ENCODE measurements around the gene RNF31.
A peak's percentile ranks its signal among the peaks of the same experiment; 100 is the strongest.

RNF31 gene

DNA sequence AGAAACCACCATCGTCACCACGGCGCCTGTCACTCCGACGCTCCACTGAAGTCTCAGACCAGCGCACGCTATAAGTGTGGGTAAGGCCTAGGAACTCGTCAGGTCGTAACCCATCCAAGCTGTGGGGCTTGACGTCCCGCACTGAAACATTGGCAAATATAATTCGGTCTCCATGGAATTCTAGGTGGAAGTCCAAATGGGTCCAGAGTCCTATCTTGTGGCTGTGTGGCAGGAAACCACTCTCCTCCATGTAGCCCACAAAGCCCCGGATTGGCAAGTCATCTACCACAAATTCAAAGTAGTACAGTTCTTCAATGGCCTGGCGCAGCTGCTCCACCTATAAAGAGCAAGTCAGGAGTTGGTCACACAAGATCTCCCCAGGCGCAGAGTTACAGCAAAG is 45.6 kb downstream of the RNF31 start:
- TF ChIP-seq CTCF (IDR thresholded peaks at IDR 0.05; ENCODE audit: borderline replicate concordance, control extremely low read depth, extremely low read depth, insufficient read depth, missing control alignments) = no peak
- in situ Hi-C loops (cut with MboI; ENCODE audit: low sequenced_read_pairs, unreplicated experiment) = no loop called here
- no peak for DNase-seq (ENCODE audit: low spot score)

GRCh38 chr14:24194186-24194872 is 47.0 kb downstream of the RNF31 start:
- in situ Hi-C loops (cut with MboI; ENCODE audit: low sequenced_read_pairs, unreplicated experiment) = no loop called here
- no peak for DNase-seq (ENCODE audit: low spot score)
- TF ChIP-seq CTCF (IDR thresholded peaks at IDR 0.05; ENCODE audit: borderline replicate concordance, control extremely low read depth, extremely low read depth, insufficient read depth, missing control alignments) = no peak

DNA sequence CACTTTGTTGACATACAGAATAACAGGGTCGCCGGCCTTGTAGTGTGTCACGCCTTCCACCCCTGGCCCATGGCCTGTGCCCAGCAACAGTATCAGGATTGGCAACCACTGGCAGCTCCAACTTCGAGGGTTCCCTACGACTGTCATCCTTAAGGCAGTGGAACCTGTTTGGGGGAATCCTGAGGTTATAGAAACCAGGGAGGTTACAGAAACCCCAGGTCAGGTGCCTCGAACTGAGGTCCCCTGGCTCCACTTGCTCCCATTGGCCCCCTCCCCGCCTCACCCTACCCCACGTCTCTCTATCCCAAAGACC is 47.5 kb downstream of the RNF31 start:
- in situ Hi-C loops (cut with MboI; ENCODE audit: low sequenced_read_pairs, unreplicated experiment) = no loop called here
- TF ChIP-seq CTCF (IDR thresholded peaks at IDR 0.05; ENCODE audit: borderline replicate concordance, control extremely low read depth, extremely low read depth, insufficient read depth, missing control alignments) = no peak
- no peak for DNase-seq (ENCODE audit: low spot score)

DNA sequence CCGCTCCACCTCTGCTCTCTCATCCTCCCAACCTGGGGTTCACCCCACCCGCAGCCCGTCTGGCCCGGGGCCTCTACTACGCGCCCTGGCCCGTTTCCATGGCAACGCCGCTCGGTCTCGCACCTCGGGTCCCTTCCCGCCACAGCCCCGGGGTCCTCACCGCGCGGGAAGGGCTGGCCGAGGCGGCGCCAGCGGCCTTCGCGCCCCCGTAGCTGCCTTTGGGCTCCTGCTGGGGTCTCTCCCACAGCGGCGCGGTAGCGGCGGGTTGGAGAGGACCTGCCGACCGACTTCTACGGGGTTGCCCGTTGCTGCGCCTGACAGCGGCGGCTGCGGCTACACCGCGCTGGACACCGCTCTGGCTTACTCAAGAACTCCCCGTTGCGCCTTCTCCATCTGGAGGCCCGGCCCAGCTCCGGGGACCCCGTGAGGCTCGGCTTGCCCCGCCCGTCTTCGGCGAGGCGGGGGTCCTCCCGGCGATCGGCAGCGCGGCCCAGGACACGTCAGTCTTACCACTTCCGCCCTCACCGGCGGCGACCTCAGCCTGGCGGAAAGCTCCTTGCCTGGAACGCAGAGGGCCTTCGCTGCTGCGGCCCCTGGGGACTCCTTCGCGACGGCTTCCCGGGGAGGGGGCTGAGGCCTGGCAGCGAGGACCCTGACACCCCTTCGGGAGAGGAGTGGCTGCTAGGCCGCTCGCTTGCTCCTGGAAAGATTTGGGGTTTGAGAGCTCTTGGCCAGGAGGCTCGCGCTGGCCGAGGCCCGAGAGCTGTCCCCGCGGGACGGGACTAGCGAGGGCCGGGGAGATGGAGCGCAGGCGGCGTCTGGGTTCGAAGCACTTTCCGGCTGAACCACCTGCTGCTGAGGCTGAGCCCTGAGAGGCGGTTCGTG is 48.1 kb downstream of the RNF31 start, which contains the start of gene TM9SF1:
TSS of gene TM9SF1 (minus strand) at position 256 of the 885 bp plus-strand sequence. CDS start 422 bp downstream, outside the sequence.
- peak; percentile 96 for DNase-seq (ENCODE audit: low spot score)
- no peak for TF ChIP-seq CTCF (IDR thresholded peaks at IDR 0.05; ENCODE audit: borderline replicate concordance, control extremely low read depth, extremely low read depth, insufficient read depth, missing control alignments)
- in situ Hi-C loops (cut with MboI; ENCODE audit: low sequenced_read_pairs, unreplicated experiment) = no loop called here

GRCh38 chr14:24196071-24197055 is 49.1 kb downstream of the RNF31 start:
- no peak for TF ChIP-seq CTCF (IDR thresholded peaks at IDR 0.05; ENCODE audit: borderline replicate concordance, control extremely low read depth, extremely low read depth, insufficient read depth, missing control alignments)
- peak; percentile 65 for DNase-seq (ENCODE audit: low spot score)
- in situ Hi-C loops (cut with MboI; ENCODE audit: low sequenced_read_pairs, unreplicated experiment) = no loop called here

DNA sequence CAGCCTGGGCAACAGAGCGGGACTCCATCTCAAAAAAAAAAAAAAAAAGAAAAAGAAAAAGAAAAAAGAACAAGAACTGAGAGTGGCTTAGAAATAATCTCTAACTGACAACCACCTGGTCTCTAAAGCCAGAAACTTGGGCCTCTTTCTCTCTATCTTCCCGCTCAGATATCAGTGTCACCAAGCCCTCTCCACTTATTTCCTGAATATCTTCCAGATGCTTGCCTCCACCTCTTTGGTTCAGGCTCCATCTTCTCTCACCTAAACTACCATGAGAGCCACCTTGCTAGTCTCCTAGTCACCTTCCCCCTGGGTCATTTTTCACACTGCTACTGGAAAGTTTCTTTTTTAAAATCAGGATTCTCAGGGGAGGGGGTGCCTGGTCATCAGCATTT is 49.8 kb downstream of the RNF31 start:
- in situ Hi-C loops (cut with MboI; ENCODE audit: low sequenced_read_pairs, unreplicated experiment) = no loop called here
- DNase-seq (ENCODE audit: low spot score) = no peak
- no peak for TF ChIP-seq CTCF (IDR thresholded peaks at IDR 0.05; ENCODE audit: borderline replicate concordance, control extremely low read depth, extremely low read depth, insufficient read depth, missing control alignments)
